Activated CD8-positive, alpha-beta memory T cell treated with anti-CD3 and anti-CD28 coated beads, Interleukin-2, amount 50 U/mL, for 1 hour (primary cell): ENCODE data around the gene NEK6.
"Not testable (repeated sequence)": the region's sequence is repeated elsewhere in the genome, so short reads cannot be mapped to it uniquely, and the experiment has no call there.

Experiments
- DNase-seq: peaks from one replicate; pipeline ENCODE4 v3.0.0-alpha.2; 2020; ENCODE audit errors: extremely low read depth

Gene NEK6

GRCh38 chr9:124228516-124228915 lies 29.2 kb upstream of the NEK6 start:
- DNase-seq, result no peak

GRCh38 chr9:124231095-124231737 lies 26.5 kb upstream of the NEK6 start:
- DNase-seq, result no peak

- no peak for DNase-seq
Observed at GRCh38 chr9:124238546-124239140, 19.1 kb upstream of the NEK6 start.

- DNase-seq, result no peak
Observed at GRCh38 chr9:124239249-124240073, 18.3 kb upstream of the NEK6 start.

- no peak for DNase-seq
Observed at GRCh38 chr9:124242331-124243194, 15.2 kb upstream of the NEK6 start.

GRCh38 chr9:124247393-124247792 lies 10.4 kb upstream of the NEK6 start:
- DNase-seq, result not testable (repeated sequence)

- no peak for DNase-seq
Observed at GRCh38 chr9:124248066-124248465, 9.7 kb upstream of the NEK6 start.

- DNase-seq, result no peak
Observed at GRCh38 chr9:124248960-124249359, 8.8 kb upstream of the NEK6 start.

- no peak for DNase-seq
Observed at GRCh38 chr9:124251204-124251603, 6.5 kb upstream of the NEK6 start.

GRCh38 chr9:124251605-124252378 lies 6.0 kb upstream of the NEK6 start:
- DNase-seq, result no peak

- DNase-seq, result not testable (repeated sequence)
Observed at GRCh38 chr9:124252878-124253277, 4.9 kb upstream of the NEK6 start.

GRCh38 chr9:124254261-124254682 lies 3.5 kb upstream of the NEK6 start:
- DNase-seq, result no peak

- DNase-seq, result no peak
Observed at GRCh38 chr9:124255222-124255621, 2.5 kb upstream of the NEK6 start.

- DNase-seq, result no peak
Observed at GRCh38 chr9:124256517-124257069, 1.2 kb upstream of the NEK6 start.

GRCh38 chr9:124257070-124257843 lies 492 bp upstream of the NEK6 start:
- DNase-seq, result no peak

- DNase-seq, result no peak
Observed at GRCh38 chr9:124258607-124259157, 933 bp downstream of the NEK6 start.

GRCh38 chr9:124259158-124259808 lies 1.5 kb downstream of the NEK6 start:
- DNase-seq, result no peak

- no peak for DNase-seq
Observed at GRCh38 chr9:124260769-124261603, 3.2 kb downstream of the NEK6 start.
